NCI-H345 (cell line): ENCODE measurements around the gene PPA2.
A peak's percentile ranks its signal among the peaks of the same experiment; 100 is the strongest.
"Not testable (repeated sequence)": the region's sequence is repeated elsewhere in the genome, so short reads cannot be mapped to it uniquely, and the experiment has no call there.

ENCODE experiments used
- DNase-seq: peaks from one replicate; lab custom pipeline; 2025; lab: John Stamatoyannopoulos, UW

Gene PPA2

GRCh38 chr4:105473324-105474098 is at the start of gene PPA2:
PPA2 (minus strand) TSS chr4:105474062; CDS start chr4:105474050, 12 bp downstream.
- DNase-seq, result peak; percentile 88

GRCh38 chr4:105520819-105521790 is 47.2 kb upstream of the PPA2 start:
- peak; percentile 43 for DNase-seq

GRCh38 chr4:105510245-105510644 is 36.4 kb upstream of the PPA2 start:
- DNase-seq, result no peak

GRCh38 chr4:105509714-105510113 is 35.9 kb upstream of the PPA2 start:
- no peak for DNase-seq

- DNase-seq, result no peak
Observed at GRCh38 chr4:105509291-105509690, 35.4 kb upstream of the PPA2 start.

- no peak for DNase-seq
Observed at GRCh38 chr4:105504744-105505143, 30.9 kb upstream of the PPA2 start.

GRCh38 chr4:105503484-105503883 is 29.6 kb upstream of the PPA2 start:
- DNase-seq, result no peak

GRCh38 chr4:105496899-105497298 is 23.0 kb upstream of the PPA2 start:
- DNase-seq, result no peak

GRCh38 chr4:105495667-105496066 is 21.8 kb upstream of the PPA2 start:
- no peak for DNase-seq

GRCh38 chr4:105490523-105490922 is 16.7 kb upstream of the PPA2 start:
- DNase-seq, result no peak

GRCh38 chr4:105483840-105484239 is 10.0 kb upstream of the PPA2 start:
- DNase-seq, result no peak

- DNase-seq, result no peak
Observed at GRCh38 chr4:105474099-105474518, 247 bp upstream of the PPA2 start.

GRCh38 chr4:105472871-105473323 is 965 bp downstream of the PPA2 start:
- peak; percentile 72 for DNase-seq

- DNase-seq, result peak; percentile 75
Observed at GRCh38 chr4:105471566-105472176, 2.2 kb downstream of the PPA2 start.

- DNase-seq, result no peak
Observed at GRCh38 chr4:105470766-105471165, 3.1 kb downstream of the PPA2 start.

- no peak for DNase-seq
Observed at GRCh38 chr4:105469736-105470135, 4.1 kb downstream of the PPA2 start.

- DNase-seq, result no peak
Observed at GRCh38 chr4:105466580-105466979, 7.3 kb downstream of the PPA2 start.

- DNase-seq, result not testable (repeated sequence)
Observed at GRCh38 chr4:105464563-105464962, 9.3 kb downstream of the PPA2 start.

- DNase-seq, result no peak
Observed at GRCh38 chr4:105462576-105462975, 11.3 kb downstream of the PPA2 start.

GRCh38 chr4:105461621-105462382 is 12.1 kb downstream of the PPA2 start:
- no peak for DNase-seq

GRCh38 chr4:105461221-105461620 is 12.6 kb downstream of the PPA2 start:
- DNase-seq, result no peak

GRCh38 chr4:105460306-105460705 is 13.6 kb downstream of the PPA2 start:
- no peak for DNase-seq
